HCT116 (cell line): ENCODE measurements around the gene CD247. TPM values are rescaled to one million over a fixed set of nuclear protein-coding genes. Genes with fewer than 3 reads are reported as not detected.

Experiments used
- ATAC-seq: fragments of 200-7000 bp; cut with Tn5 transposase; 2 replicates; pipeline ENCODE4 v1.9.1; 2020; ENCODE audit warnings: mild to moderate bottlenecking, moderate library complexity
- BruUV-seq: library from RNA; stranded (reverse); fragments of 400-500 nt; replicated peaks from 2 replicates; lab custom pipeline; 2021; lab: Mats Ljungman, UMichigan
- CTCF ChIA-PET: fragments of 300-600 bp; sonication (Branson Sonifier 250); formaldehyde crosslinking; loops from one replicate; lab custom pipeline; 2021; ENCODE audit warnings: antibody characterized with exemption; lab: Charles Lee
- POLR2A ChIA-PET: fragments of 300-600, 350-600 bp; sonication (Branson Sonifier 250); formaldehyde crosslinking; loops from one replicate; lab custom pipeline; 2021; ENCODE audit warnings: antibody characterized with exemption; lab: Charles Lee
- RAD21 ChIA-PET, 2 experiments: fragments of 300-600 bp; sonication (Branson Sonifier 250); formaldehyde crosslinking; loops; one replicate each; lab custom pipeline; 2023; ENCODE audit warnings: low total read pairs in 2 of 2; ENCODE audit not compliant: uncharacterized antibody in 2 of 2, unreplicated experiment in 2 of 2, low non-redundant PET in 1 of 2; lab: Charles Lee
- DNase-seq: peaks from one replicate; pipeline ENCODE4 v3.0.0-alpha.2; 2010; ENCODE audit warnings: low read depth, low spot score
- H2AFZ ChIP-seq: fragments of 200-600 bp; shearing (Covaris generic), sonication (generic); 2 replicates; pipeline ENCODE4 v1.6.1; 2017; ENCODE audit warnings: low read depth, mixed run types, mixed read lengths, antibody characterized with exemption, low read length; ENCODE audit not compliant: poor library complexity, severe bottlenecking
- H3K27ac ChIP-seq: 2 replicates; pipeline ENCODE4 v1.5.1; 2012; ENCODE audit warnings: low read depth, low read length
- H3K27me3 ChIP-seq: fragments of 200-600 bp; sonication (generic); 2 replicates; pipeline ENCODE4 v1.6.1; 2016; ENCODE audit warnings: mixed run types, low read length, mixed read lengths; ENCODE audit not compliant: insufficient read depth
- H3K36me3 ChIP-seq, 2 experiments: fragments of 200-500 bp in 1 of 2; fragments of 200-600 bp in 1 of 2; sonication (Bioruptor generic) in 1 of 2; sonication (generic) in 1 of 2; 2 replicates each; pipeline versions ENCODE4 v1.5.1 to v1.6.1; 2014 to 2016; ENCODE audit warnings: low read length in 2 of 2, inconsistent platforms in 1 of 2, mixed read lengths in 1 of 2, mixed run types in 1 of 2; ENCODE audit not compliant: insufficient read depth in 2 of 2, control insufficient read depth in 1 of 2
- H3K4me1 ChIP-seq, 2 experiments: fragments of 200-600 bp in 1 of 2; sonication (generic) in 1 of 2; 2 replicates each; pipeline versions ENCODE4 v1.5.1 to v1.6.1; 2012 to 2017; ENCODE audit warnings: low read length in 2 of 2, inconsistent platforms in 1 of 2, mild to moderate bottlenecking in 1 of 2, mixed read lengths in 1 of 2, mixed run types in 1 of 2, moderate library complexity in 1 of 2; ENCODE audit not compliant: insufficient read depth in 2 of 2, control insufficient read depth in 1 of 2
- H3K4me2 ChIP-seq: fragments of 200-600 bp; sonication (generic); 2 replicates; pipeline ENCODE4 v1.6.1; 2017; ENCODE audit warnings: mixed run types, low read length, mixed read lengths
- H3K4me3 ChIP-seq, 2 experiments: fragments of 200-600 bp in 1 of 2; sonication (generic) in 1 of 2; replicated peaks in 1 of 2; 2 replicates each; pipeline ENCODE4 v1.5.1; 2011 to 2016; ENCODE audit warnings: low read length in 2 of 2, control low read depth in 1 of 2, low read depth in 1 of 2, mild to moderate bottlenecking in 1 of 2, mixed read lengths in 1 of 2, mixed run types in 1 of 2
- H3K79me2 ChIP-seq: fragments of 200-600 bp; sonication (generic); 2 replicates; pipeline ENCODE4 v1.6.1; 2017; ENCODE audit warnings: mild to moderate bottlenecking, mixed run types, low read length, moderate library complexity, mixed read lengths; ENCODE audit not compliant: insufficient read depth
- H3K9ac ChIP-seq: fragments of 200-600 bp; sonication (generic); 2 replicates; pipeline ENCODE4 v1.6.1; 2016; ENCODE audit warnings: low read length, mixed read lengths
- H3K9me2 ChIP-seq: fragments of 200-600 bp; sonication (generic), shearing (Covaris generic); 2 replicates; pipeline ENCODE4 v1.6.1; 2017; ENCODE audit warnings: mixed run types, mild to moderate bottlenecking, moderate library complexity; ENCODE audit not compliant: insufficient read depth
- H3K9me3 ChIP-seq, 2 experiments: fragments of 200-500 bp in 1 of 2; fragments of 200-600 bp in 1 of 2; sonication (Bioruptor generic) in 1 of 2; sonication (generic) in 1 of 2; 2 replicates each; pipeline ENCODE4 v1.6.1; 2014 to 2017; ENCODE audit warnings: low read length in 2 of 2, mixed read lengths in 2 of 2, inconsistent platforms in 1 of 2, low read depth in 1 of 2, mild to moderate bottlenecking in 1 of 2, mixed run types in 1 of 2, moderate library complexity in 1 of 2; ENCODE audit not compliant: control insufficient read depth in 1 of 2, insufficient read depth in 1 of 2
- H4K20me1 ChIP-seq: fragments of 200-600 bp; sonication (generic), shearing (Covaris generic); 2 replicates; pipeline ENCODE4 v1.6.1; 2017; ENCODE audit warnings: mixed run types, mild to moderate bottlenecking, moderate library complexity; ENCODE audit not compliant: insufficient read depth
- ATF3 ChIP-seq: IDR thresholded peaks from 2 replicates; pipeline ENCODE4 v1.6.1; 2012
- CBX3 ChIP-seq: IDR thresholded peaks from 2 replicates; pipeline ENCODE4 v1.6.1; 2012; ENCODE audit warnings: low read depth
- MAX ChIP-seq: IDR thresholded peaks from 2 replicates; pipeline ENCODE4 v1.6.1; 2012
- REST ChIP-seq: IDR thresholded peaks from 2 replicates; pipeline ENCODE4 v1.6.1; 2012; ENCODE audit warnings: low read depth
- SIN3A ChIP-seq: IDR thresholded peaks from 2 replicates; pipeline ENCODE4 v1.6.1; 2012; ENCODE audit warnings: low read depth
- SRF ChIP-seq: IDR thresholded peaks from 2 replicates; pipeline ENCODE4 v1.6.1; 2012; ENCODE audit warnings: low read depth
- ZNF274 ChIP-seq: fragments of 200-500 bp; sonication (Bioruptor generic); IDR thresholded peaks from 2 replicates; pipeline ENCODE4 v1.6.1; 2014; ENCODE audit warnings: mild to moderate bottlenecking, low read depth, low read length, inconsistent platforms
- intact Hi-C: fragments of 100-400 bp; cut with micrococcal nuclease; formaldehyde crosslinking; loops from 2 replicates; pipeline ENCODE4 v1.10.0; 2022
- total RNA-seq: library from RNA; stranded (reverse); gene quantifications from one replicate; pipeline ENCODE4 v1.2.1, GENCODE V29; 2021; ENCODE audit not compliant: unreplicated experiment

Gene CD247
- total RNA-seq, 1 experiment from 2014 or later = 0.57 TPM

GRCh38 chr1:167440776-167441175, 77.6 kb downstream of the CD247 start:
- no peak for ATAC-seq
- no peak for DNase-seq
- ChIA-PET POLR2A (no interaction called here), CTCF (interaction anchor here (0.7 to 1.9 kb wide), 2 partner anchors 173 to 221 kb away, joined by 3 to 8 read pairs; partner anchors contain the start of gene POU2F1), RAD21 (no interaction called here)
- no peaks in the 10 kb centered on the region for H3K36me3 ChIP-seq
- no peak for TF ChIP-seq REST
- TF ChIP-seq CBX3 = no peak
- no peak for TF ChIP-seq SIN3A
- no peaks in the 10 kb centered on the region for H4K20me1 ChIP-seq
- H3K9ac ChIP-seq = no peak overlapping the region
- H3K4me2 ChIP-seq = no peak overlapping the region
- H3K27me3 ChIP-seq = no peaks in the 10 kb centered on the region
- H3K4me3 ChIP-seq = no peak overlapping the region
- BruUV-seq = no TSS peak
- H3K9me3 ChIP-seq = no peaks in the 10 kb centered on the region
- no peak overlapping the region for H3K27ac ChIP-seq
- intact Hi-C loops = loop anchor here (5.0 kb wide), 1 partner anchor 92 kb away; no protein-coding TSS in a partner anchor
- peaks cover 0 to 13% of the 10 kb centered on the region in 2 experiments; a peak in 3 of 4 replicates for H3K4me1 ChIP-seq
- H3K79me2 ChIP-seq = no peaks in the 10 kb centered on the region
- no peaks in the 10 kb centered on the region for H3K9me2 ChIP-seq
- no peak overlapping the region for H2AFZ ChIP-seq

- Histone ChIP-seq H3K79me2 (no peaks in the 10 kb centered on the region), H3K36me3 (no peaks in the 10 kb centered on the region), H3K9me2 (no peaks in the 10 kb centered on the region), H3K4me2 (no peak overlapping the region), H3K27me3 (no peaks in the 10 kb centered on the region), H3K9ac (no peak overlapping the region), H4K20me1 (no peaks in the 10 kb centered on the region), H3K9me3 (no peaks in the 10 kb centered on the region), H3K4me3 (no peak overlapping the region), H3K4me1 (peaks cover 0 to 13% of the 10 kb centered on the region in 2 experiments; a peak in 3 of 4 replicates), H2AFZ (no peak overlapping the region), H3K27ac (no peak overlapping the region)
- POLR2A ChIA-PET = no interaction called here
- intact Hi-C loops = loop anchor here (5.0 kb wide), 1 partner anchor 92 kb away; no protein-coding TSS in a partner anchor
- TF ChIP-seq ATF3 (no peak), SRF (no peak), ZNF274 (no peak), MAX (no peak), REST (no peak)
- no TSS peak for BruUV-seq
- no peak for ATAC-seq
- CTCF ChIA-PET = interaction anchor here (0.7 to 1.9 kb wide), 2 partner anchors 172 to 220 kb away, joined by 3 to 8 read pairs; partner anchors contain the start of gene POU2F1
- RAD21 ChIA-PET = no interaction called here
- no peak for DNase-seq
These were observed 78.0 kb downstream of the CD247 start for GRCh38 chr1:167440345-167440744.
